NCI-H1930 (cell line): ENCODE measurements around the gene TDP2.

Source experiments
- DNase-seq, 2 experiments: peaks; one replicate each; lab custom pipeline; 2025; lab: John Stamatoyannopoulos, UW

TDP2 gene

GRCh38 chr6:24666641-24667377 lies at the start of gene TDP2, which contains the start of gene ACOT13:
TSS of gene TDP2 (minus strand) at chr6:24666899. CDS start at chr6:24666862, 37 bp downstream.
TSS of gene ACOT13 (plus strand) at chr6:24667077. CDS start at chr6:24667264, 187 bp downstream.
- DNase-seq = peak; percentile 97 to 98

- no peak for DNase-seq
These were observed 44.0 kb upstream of the TDP2 start for GRCh38 chr6:24710519-24711303.

- DNase-seq = no peak
These were observed 42.5 kb upstream of the TDP2 start for GRCh38 chr6:24709014-24709711.

GRCh38 chr6:24708612-24709011 lies 41.9 kb upstream of the TDP2 start:
- no peak for DNase-seq

- DNase-seq = no peak
These were observed 37.8 kb upstream of the TDP2 start for GRCh38 chr6:24704468-24704867.

- DNase-seq = no peak
These were observed 36.1 kb upstream of the TDP2 start for GRCh38 chr6:24702720-24703282.

- no peak for DNase-seq
These were observed 33.0 kb upstream of the TDP2 start for GRCh38 chr6:24699521-24700359.

GRCh38 chr6:24696097-24696496 lies 29.4 kb upstream of the TDP2 start:
- no peak for DNase-seq

GRCh38 chr6:24695635-24696034 lies 28.9 kb upstream of the TDP2 start:
- peak in 1 of 2 experiments; percentile 35 for DNase-seq

- no peak for DNase-seq
These were observed 27.5 kb upstream of the TDP2 start for GRCh38 chr6:24694198-24694597.

- DNase-seq = no peak
These were observed 26.3 kb upstream of the TDP2 start for GRCh38 chr6:24692848-24693592.

- DNase-seq = no peak
These were observed 25.7 kb upstream of the TDP2 start for GRCh38 chr6:24692415-24692814.

- no peak for DNase-seq
These were observed 25.3 kb upstream of the TDP2 start for GRCh38 chr6:24692003-24692402.

GRCh38 chr6:24691550-24691949 lies 24.9 kb upstream of the TDP2 start:
- no peak for DNase-seq

GRCh38 chr6:24690593-24690992 lies 23.9 kb upstream of the TDP2 start:
- DNase-seq = no peak

- no peak for DNase-seq
These were observed 23.3 kb upstream of the TDP2 start for GRCh38 chr6:24689964-24690363.

- no peak for DNase-seq
These were observed 20.2 kb upstream of the TDP2 start for GRCh38 chr6:24686946-24687345.

- no peak for DNase-seq
These were observed 19.7 kb upstream of the TDP2 start for GRCh38 chr6:24686408-24686807.

GRCh38 chr6:24683297-24684296 lies 16.9 kb upstream of the TDP2 start:
- no peak for DNase-seq
